Panc1 (cell line): Measurements from ENCODE around the gene ERO1B.

Source experiments
- POLR2AphosphoS5 ChIP-seq: IDR thresholded peaks from 2 replicates; pipeline ENCODE4 v1.6.1; 2012; ENCODE audit warnings: mild to moderate bottlenecking, low read depth, low read length, moderate library complexity
- REST ChIP-seq, 2 experiments: IDR thresholded peaks; 2 replicates each; pipeline ENCODE4 v1.6.1; 2011 to 2012; ENCODE audit warnings: low read depth in 2 of 2, control low read depth in 1 of 2, low read length in 1 of 2, mild to moderate bottlenecking in 1 of 2, moderate library complexity in 1 of 2; ENCODE audit not compliant: insufficient read depth in 1 of 2
- SIN3A ChIP-seq: IDR thresholded peaks from 2 replicates; pipeline ENCODE4 v1.6.1; 2012; ENCODE audit warnings: low read depth, mild to moderate bottlenecking, low read length, moderate library complexity, borderline replicate concordance; ENCODE audit not compliant: insufficient read depth
- TCF7L2 ChIP-seq: IDR thresholded peaks from 2 replicates; pipeline ENCODE4 v1.6.1; 2011; ENCODE audit warnings: mild to moderate bottlenecking, low read depth, low read length, inconsistent platforms
- TF ChIP-seq, protein P1 (sequence below): fragments of 450-650 bp; IDR thresholded peaks from 2 replicates; pipeline ENCODE4 v1.5.1; 2017; ENCODE audit warnings: mild to moderate bottlenecking

DNA sequence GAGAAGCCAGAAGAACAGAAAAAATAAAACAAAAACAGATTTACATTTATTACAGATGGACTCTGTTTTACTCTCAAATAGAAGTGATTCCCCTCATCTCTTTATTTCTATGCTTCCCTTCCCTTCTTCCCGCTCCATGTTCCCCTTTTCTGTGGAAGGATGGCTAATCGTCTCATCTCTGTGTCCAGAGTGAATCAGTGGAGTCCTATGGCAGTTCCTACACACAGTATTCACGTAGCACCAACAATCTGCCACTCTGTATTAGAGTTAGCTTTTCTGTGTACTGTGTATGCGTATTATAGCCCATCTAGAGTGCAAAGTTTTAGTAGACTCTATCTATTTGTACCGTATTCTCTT lies 6.8 kb upstream of the ERO1B start:
- TF ChIP-seq, protein P1, sequence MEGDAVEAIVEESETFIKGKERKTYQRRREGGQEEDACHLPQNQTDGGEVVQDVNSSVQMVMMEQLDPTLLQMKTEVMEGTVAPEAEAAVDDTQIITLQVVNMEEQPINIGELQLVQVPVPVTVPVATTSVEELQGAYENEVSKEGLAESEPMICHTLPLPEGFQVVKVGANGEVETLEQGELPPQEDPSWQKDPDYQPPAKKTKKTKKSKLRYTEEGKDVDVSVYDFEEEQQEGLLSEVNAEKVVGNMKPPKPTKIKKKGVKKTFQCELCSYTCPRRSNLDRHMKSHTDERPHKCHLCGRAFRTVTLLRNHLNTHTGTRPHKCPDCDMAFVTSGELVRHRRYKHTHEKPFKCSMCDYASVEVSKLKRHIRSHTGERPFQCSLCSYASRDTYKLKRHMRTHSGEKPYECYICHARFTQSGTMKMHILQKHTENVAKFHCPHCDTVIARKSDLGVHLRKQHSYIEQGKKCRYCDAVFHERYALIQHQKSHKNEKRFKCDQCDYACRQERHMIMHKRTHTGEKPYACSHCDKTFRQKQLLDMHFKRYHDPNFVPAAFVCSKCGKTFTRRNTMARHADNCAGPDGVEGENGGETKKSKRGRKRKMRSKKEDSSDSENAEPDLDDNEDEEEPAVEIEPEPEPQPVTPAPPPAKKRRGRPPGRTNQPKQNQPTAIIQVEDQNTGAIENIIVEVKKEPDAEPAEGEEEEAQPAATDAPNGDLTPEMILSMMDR = no peak
- no peak for TF ChIP-seq REST (IDR thresholded peaks at IDR 0.05; ENCODE audit: insufficient read depth in 1 of 2, low read depth in 2 of 2, low read length in 1 of 2)
- no peak for TF ChIP-seq POLR2AphosphoS5
- TF ChIP-seq SIN3A = no peak
- no peak for TF ChIP-seq TCF7L2
